Forelimb muscle (tissue), 1 donor: Measurements from ENCODE around the gene UBE2V1. TPM values are rescaled to one million over a fixed set of nuclear protein-coding genes. Genes with fewer than 3 reads are reported as not detected.
"Not testable (repeated sequence)": the region's sequence is repeated elsewhere in the genome, so short reads cannot be mapped to it uniquely, and the experiment has no call there.

Experiments
- DNase-seq: peaks from one replicate; pipeline ENCODE4 v3.0.0-alpha.2; 2013; ENCODE audit warnings: low read depth
- polyA plus RNA-seq: library from polyadenylated mRNA; unstranded; fragments of 120-200 nt; gene quantifications from one replicate; pipeline ENCODE4 v1.2.1, GENCODE V29; 2013; ENCODE audit not compliant: insufficient read length

Gene UBE2V1
- polyA plus RNA-seq, 1 donor: 110 TPM

DNA sequence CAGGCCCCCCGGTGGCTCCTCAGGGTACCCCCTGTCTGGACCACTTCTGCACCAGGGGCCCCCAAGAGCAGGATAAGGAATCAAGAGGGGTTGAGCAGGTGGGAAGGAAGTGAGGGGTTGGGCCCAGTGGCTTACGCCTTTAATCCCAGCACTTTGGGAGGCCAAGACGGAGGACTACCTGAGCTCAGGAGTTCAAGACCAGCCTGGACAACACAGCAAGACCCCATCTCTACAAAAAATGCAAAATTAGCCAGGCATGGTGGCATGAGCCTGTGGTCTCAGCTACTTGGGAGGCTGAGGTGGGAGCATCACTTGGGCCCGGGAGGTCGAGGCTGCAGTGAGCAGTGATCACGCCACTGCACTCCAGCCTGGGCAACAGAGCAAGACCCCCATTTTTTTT, 49.2 kb downstream of the UBE2V1 start:
- not testable (repeated sequence) for DNase-seq

DNA sequence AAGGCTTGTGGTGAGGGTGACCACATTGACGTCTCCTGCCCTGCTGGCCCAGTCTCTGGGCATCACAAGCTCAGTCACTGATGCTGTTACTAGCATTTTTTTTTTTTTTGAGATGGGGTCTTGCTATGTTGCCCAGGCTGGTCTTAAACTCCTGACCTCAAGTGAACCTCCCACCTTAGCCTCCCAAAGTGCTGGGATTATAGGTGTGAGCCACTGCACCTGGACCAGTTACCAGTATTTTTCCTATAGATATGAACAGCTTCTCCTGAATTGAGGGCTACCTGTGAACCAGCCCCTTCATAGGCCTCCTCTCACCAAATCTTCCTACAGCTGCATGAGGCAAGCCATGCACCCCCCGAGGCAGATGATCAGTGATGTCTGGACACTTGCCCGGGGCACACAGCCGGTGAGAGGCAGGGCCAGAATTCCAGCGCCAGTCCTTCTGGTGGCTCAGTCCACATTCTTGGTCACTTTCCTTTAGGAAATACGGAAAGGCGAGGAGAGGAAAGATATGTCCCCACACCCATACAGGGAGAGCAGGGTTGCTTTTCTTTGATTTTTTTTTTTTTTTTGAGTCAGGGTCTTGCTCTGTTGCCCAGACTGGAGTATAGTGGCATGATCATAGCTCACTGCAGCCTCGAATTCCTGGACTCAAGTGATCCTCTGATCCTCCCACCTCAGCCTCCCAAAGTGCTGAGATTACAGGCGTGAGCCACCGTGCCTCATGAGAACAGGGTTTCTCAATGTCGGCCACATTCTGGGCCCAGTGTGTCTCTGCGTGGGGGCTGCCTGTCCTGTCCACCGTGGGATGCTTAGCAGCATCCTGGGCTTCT, 50.7 kb downstream of the UBE2V1 start:
- no peak for DNase-seq

DNA sequence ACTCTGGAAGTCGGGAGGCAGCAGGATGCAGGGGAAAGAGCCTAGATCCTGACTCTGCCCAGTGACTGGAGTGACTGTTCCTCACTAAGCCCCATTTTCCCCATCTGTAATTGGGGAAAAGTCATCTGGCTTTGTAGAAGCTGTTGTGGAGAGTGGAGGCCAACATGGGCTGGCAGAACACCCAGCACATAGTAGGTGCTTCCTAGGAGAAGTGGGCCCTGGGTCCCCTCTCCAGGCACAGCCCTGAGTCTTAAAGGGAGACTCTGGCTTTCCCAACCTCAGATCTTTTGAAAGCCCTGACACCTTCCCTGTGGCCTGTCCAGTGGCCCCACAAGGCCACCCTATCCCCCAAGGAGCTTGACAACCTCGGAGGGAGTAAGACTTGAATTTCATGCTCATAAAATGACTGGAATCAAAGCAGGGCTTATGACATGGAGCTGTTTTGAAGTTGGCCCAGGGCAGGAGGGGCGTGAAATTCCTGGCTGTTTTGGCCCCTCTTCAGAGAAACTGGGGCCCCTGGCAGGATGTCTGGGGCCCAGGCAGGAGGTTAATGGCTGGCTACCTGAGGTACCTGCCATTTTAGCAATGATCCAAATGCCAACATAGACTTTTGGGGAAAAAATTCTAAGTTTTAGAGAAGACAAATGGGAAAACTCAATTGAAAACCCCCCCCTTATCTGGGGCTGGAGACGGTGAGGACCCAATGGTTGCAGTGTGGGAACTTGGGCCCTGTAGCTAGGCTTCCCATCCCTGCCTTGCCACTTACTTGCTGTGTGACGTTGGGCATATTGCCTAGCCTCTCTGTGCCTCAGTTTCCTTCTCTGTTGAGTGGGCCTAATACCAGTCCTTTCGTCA, 51.6 kb downstream of the UBE2V1 start:
- no peak for DNase-seq

DNA sequence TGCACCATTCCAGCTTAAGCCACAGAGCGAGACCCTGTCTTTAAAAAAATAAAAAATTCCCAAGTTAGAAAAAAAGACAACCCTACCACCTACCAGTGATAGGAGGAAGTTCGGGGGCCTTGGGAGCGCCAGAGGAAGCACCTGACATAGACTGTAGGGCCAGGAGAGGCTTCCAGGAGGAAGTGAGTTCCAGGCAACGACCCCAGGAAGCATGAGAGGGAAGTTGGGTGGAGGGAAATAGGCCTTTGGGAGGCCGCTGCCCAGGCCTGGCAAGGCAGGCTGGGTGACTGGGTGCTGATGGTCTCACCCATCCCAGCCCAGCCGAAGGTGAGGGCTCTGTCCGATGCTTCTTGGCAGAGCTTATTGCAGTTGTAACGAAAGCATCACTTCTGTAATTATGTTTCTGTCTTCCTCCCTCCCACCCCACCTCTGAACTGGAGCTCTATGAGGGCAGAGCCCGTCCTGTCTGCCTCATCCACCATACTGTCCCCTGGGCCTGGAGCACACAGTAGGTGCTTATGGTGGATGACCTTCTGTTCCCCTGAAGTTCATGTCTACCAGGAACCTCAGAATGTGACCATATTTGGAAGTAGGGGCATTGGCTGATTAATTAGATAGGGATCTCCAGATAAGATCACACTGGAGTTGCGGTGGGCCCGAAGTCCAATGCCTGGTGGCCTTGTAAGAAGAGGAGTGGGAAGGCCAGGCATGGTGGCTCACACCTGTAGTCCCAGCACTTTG, 54.1 kb downstream of the UBE2V1 start:
- no peak for DNase-seq

DNA sequence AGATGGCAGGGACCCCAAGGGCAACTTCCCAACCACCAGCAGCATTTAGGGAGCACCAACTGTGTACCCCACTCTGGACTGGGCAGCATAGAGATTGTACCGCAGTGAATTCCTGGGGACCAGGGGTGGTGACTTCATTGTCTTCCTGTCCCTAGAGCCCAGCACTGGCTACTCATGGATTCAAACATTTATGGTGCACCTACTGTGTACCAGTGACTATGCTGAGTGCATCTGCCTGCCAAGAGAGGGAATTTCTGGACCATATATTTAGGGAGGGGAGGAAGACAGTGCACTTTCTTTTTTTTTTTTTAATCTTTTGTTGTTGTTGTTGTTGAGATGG, 55.3 kb downstream of the UBE2V1 start:
- DNase-seq: no peak

DNA sequence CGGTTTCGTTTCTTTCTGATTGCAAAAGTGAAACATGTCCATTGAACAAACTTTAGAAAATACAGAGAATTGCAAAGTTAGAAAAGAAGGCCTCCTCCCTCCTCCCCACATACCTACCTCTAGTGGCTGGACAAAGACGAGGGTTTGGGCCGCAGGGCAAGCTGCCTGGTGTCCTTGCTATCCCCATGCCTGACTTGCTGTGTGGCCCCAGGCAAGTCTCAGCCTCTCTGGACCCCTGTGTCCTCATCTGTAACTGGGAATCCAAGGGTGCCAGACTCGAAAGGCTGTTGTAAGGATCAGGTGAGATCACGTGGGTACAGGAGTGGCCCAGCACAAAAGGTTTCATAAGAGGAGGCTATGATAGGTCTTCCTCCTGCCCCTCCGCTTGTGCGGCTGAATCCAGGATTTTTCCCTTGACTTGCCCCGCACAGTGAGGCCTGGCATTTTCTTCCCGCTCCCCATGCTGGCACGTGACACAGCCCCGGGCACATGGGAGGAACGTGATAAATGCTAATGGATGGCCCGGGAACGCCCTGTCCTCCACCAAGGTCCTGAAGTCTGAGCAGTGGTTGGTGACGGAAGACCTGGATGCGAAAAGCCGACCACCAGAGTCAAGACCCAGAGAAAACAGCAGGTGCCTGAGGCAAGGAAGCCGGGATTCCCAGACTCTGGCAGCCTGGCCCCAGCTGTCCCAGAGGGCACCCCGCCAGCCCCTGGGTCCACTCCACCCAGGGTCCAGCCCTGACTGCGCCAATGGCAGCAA, 55.8 kb downstream of the UBE2V1 start:
- DNase-seq: no peak

DNA sequence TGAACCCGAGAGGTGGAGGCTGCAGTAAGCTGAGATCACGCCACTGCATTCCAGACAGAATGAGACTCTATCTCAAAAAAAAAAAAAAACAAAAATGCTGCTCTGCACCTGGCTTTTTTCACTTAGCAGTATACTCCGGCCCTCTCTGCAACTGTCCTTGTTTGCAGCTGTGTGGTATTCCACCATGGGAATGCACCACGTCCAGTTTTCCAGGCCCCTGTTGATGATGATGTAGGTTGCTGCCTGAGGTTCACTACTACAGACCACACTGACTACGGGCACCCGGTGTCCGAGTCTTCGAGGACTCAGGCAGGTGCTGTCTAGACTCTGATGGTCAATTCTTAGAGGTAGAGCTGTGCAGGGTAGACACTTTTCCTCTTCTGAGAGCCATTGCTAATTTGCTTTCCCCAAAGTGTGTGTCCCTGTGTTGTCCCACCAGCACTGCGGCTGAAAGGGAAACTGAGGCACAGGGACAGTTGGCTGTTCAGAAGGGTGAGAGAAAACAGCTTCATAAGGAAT, 56.5 kb downstream of the UBE2V1 start:
- no peak for DNase-seq

DNA sequence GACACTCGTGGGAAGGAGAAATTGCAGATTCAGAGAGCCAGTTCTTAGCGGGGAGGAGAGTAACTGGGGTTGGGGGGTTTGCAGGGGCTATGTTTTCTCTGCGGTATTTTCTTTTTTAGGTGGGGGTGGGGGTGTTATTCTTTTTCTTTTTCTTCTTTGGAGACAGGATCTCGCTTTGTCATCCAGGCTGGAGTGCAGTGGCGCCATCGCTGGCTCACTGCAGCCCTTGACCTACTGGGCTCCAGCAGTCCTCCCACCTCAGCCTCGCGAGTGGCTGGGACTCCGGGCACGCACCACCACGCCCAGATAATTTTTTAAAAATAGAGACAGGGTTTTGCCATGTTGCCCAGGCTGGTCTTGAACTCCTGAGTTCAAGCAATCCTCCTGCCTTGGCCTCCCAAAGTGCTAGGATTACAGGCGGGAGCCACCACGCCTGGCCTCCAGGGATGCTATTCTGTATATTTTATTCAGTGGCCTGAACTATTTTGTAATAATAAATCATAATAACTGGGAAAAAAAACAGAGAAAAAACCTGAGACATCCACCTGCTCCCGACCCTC, 57.3 kb downstream of the UBE2V1 start:
- DNase-seq: no peak

DNA sequence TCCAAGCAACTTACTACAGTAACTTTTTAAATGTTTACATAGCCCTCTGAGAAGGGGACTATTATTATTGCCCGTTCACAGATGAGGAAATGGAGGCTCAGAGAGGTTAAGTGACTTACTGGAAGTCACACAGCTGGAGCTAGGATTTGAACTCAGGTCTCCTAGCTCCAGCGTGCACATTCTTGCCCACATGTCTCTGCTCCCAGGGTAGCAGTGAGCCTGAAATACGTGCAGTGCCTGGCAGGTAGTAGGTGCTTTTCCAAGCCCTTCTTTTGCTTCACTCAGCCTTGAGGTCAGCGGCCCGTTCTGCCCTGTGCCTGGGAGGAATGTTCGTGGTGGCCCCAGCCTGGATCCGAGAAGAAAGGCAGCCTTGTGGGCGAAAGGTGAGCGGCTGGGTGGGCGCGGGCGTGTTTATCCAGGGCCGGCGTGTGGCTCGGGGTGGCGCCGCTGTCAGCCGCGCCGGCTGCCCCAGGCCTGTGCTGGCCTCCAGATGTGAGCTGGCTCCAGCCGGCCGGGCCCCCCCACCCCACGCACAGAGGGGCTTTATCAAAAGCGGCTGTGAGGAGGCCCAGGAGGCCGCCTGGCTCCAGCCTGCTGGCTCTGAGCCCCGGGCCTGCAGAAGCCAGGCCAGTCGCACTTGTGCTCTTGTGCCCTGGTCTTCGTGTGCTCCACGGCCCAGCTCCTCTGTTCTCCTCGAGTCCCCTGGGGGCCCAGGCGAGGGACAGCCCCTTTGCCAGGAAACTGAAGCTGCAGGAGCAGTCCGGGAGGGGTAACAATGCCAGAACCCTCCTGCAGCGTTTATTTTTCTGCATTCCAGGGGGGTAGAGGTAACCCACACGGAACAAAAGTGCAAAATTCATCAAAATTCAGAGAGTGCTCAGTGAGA, 58.1 kb downstream of the UBE2V1 start:
- no peak for DNase-seq

DNA sequence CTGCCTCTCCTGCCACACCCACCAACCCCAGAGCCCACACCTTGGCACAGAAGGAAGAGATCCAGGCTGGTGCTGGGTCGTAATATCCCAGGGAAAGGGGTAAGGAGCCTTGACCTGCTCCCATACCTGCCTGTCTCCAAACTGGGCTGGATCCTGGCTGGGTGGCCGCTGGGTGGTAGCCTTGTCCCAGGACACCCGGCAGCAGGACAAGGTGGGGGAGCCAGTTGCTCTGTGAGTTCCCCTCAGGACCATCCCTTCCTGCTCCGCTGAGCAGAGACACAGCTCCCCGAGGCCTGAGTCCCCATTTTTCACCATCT, 58.8 kb downstream of the UBE2V1 start:
- no peak for DNase-seq

DNA sequence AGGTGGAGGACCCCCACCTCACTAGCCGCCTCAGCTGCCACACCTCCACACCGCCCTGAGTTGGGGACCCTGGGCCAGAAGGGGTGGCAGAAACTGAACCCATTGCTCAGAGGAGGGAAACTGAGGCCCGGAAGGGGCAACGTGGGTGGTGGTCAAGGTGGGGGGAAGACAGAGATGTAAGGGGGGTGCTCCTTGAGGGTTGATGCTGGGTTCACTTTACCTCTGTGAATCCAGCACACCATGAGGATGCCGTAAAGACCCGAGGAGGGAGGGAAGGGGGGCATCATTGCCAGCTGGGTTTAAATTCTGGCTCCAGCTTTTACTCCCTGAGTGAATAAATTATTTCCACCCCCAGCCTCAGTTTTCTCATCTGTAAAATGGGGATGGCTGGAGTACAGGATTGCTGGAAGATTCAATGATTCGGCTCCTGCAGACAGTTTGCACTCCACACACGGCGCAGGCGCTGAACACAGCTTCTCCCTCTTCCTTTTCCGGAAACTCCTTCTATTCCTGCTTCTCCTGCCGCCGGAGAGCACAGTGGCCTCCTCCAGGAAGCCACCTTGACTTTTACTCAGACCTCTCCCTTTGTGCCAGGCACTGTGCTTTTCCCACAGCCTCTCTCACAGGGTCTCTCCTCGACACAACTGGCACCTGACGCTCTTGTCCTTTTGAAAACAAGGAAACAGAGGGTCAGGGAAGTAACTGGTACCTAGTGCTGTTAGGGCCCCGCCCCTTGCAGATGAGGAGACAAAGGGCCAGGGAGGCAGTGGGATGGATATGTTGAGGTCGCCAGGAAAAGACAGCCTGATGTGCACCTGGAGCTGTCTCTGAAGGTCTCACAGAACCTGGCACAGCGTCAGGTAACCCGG, 59.4 kb downstream of the UBE2V1 start:
- no peak for DNase-seq

DNA sequence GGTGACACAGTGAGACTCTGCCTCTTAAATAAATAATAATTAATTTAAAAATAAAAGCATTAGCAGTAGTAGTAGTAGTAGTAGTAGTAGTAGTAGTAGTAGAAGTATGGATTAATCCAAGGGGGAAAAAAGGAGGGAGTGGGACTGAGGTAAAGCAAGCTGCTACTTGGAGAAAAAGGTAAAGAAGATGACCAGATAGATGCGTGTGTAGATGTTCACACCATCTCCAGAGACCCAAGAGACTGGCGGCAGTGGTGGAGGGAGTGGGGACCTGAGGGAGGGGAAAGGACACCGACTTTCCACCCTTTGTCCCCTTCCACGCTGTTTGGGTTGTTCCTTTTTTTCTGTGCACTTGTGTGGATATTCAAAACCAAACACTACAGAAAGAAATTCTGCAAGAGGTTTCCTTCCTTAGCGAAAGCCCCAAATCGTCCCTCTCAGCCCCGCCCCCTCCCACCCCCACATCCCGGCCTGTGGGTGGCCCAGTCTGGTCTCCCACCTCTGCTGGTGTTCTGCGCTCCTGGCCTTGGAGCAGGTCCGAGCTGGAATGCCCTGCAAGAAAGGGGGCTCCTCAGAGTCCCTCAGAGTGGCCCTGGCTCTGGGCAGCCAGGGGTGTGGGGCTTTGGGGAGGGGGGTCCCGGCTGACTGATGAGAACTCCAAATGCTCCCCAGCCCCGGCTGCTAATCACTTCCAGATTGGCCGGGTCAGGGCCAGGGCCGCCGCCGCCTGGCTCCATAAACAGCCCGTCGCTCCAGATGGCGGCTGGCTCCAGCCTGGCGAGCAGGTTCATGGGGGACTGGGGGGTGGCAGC, 60.2 kb downstream of the UBE2V1 start:
- no peak for DNase-seq

DNA sequence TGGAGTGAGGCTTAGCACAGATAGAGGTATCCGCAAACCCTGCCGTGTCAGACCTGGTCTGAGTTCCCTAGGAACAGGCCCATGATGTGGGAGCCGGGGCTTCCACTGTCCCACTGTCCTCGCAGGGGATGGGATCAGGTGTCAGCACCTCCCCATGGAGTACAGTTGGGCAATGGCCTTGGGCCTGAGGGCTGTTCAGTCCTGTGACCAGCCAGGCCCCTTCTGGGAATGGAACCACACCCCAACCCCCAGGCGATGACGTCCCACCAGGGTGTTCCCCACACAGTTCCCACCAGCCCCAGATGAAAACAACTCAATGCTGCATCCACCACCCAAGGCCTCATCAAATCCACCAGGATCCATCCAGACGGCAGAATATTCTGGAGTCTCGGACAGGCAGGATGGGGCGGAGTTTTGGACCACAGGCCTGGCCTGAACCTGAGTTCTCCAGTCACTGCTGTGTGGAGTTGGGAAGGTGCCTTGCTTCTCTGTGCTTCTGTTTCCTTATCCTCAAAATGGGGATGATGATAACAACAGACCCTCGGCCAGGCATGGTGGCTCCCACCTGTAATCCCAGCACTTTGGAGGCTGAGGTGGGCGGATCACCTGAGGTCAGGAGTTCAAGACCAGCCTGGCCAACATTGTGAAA, 62.2 kb downstream of the UBE2V1 start:
- DNase-seq: no peak

DNA sequence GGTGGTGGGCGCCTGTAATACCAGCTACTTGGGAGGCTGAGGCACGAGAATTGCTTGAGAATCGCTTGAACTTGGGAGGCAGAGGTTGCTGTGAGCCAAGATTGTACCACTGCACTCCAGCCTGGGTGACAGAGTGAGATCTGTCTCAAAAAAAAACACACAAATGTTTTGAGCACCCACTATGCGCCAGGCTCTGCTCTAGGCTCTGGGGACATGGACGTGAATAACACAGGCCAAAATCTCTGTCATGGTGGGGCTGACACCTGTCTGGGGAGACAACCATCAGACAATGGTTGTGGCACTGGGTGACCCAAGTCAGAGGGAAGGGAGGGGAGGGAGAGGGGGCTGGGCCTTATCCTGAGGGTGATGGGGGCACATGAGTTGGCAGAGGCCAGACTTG, 62.7 kb downstream of the UBE2V1 start:
- DNase-seq: no peak

DNA sequence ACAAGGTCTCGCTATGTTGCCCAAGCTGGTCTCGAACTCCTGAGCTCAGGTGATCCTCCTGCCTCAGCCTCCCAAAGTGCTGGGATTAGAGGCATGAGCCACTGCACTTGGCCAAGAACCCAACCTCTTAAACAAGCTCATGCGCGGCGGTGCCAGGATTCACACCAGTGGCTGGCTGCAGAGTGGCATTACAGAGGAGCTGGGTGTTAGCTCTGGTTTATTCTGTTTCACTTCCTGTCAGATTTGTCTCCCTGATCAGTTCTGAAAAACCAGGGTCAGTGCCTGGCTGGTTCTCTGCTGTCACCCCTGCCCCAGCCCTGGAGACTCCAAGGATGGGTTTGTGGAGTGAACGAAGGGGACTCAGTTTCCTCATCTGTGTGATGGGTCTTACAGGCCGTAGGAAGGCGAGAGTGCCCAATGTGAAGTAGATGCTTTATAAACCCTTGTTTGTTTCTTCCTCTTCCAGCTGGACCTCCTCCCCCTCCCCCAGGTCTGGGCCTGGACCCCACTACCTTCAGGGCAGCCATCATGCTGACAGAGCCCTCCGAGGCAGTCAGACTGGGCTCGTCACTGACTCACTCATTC, 63.4 kb downstream of the UBE2V1 start:
- DNase-seq: no peak

DNA sequence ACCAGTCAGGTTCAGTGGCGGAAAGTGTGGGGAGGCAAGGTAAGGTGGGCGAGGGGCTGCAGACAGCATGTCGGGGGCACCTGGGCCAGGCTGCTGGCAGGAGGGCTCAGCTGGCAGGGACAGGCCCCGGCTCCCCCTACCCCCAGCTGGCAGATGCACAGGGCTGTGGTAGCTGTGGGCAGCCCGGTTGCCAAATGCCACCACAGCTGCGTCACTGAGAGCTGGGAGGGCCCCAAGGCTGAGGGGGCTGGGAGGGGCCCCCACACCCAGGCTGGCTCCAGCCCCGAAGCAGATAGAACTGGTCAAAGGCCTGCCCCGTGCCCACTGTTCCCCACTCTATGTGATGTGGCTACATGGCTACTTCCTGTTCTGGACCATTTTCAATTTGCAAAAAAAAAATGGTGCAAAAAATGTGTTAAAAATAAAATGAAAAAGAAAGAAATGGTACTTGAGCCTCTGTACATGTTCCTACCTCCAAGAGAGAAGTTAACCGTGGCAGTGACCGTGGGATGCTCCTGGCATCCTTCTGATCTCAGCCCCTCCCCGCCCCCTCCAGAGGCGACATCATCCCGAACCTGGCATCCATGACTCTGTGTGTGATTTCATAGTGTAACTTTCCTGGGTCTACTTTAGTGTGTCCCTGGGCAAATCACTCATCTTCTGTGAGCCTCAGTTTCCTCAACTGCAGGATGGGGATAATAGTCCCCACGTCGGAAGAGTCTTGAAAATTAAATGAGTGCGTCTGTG, 64.4 kb downstream of the UBE2V1 start:
- no peak for DNase-seq
